GM12878 (cell line): ENCODE data around the gene NHERF2. TPM values are rescaled to one million over a fixed set of nuclear protein-coding genes. Genes with fewer than 3 reads are reported as not detected.
A peak's percentile ranks its signal among the peaks of the same experiment; 100 is the strongest.

ENCODE experiments used
- BCLAF1 ChIP-seq: fragments of 450-650 bp; IDR thresholded peaks from 2 replicates; pipeline ENCODE4 v1.6.1; 2017; ENCODE audit warnings: antibody characterized with exemption, mild to moderate bottlenecking, moderate library complexity
- GATAD2B ChIP-seq: fragments of 450-650 bp; conservative IDR thresholded peaks from 2 replicates; pipeline ENCODE4 v1.6.1; 2017; ENCODE audit warnings: low read depth, mild to moderate bottlenecking, moderate library complexity
- JUNB ChIP-seq: IDR thresholded peaks from 2 replicates; pipeline ENCODE4 v1.6.1; 2016; ENCODE audit warnings: antibody characterized with exemption, mild to moderate bottlenecking
- NBN ChIP-seq: fragments of 450-650 bp; IDR thresholded peaks from 2 replicates; pipeline ENCODE4 v1.6.1; 2016
- NR2F1 ChIP-seq: fragments of 450-650 bp; conservative IDR thresholded peaks from 2 replicates; pipeline ENCODE4 v1.6.1; 2017; ENCODE audit warnings: mild to moderate bottlenecking
- STAT1 ChIP-seq: fragments of 450-650 bp; conservative IDR thresholded peaks from 2 replicates; pipeline ENCODE4 v1.6.1; 2014; ENCODE audit warnings: antibody characterized with exemption, mild to moderate bottlenecking
- TCF12 ChIP-seq: IDR thresholded peaks from 2 replicates; pipeline ENCODE4 v1.6.1; 2011; ENCODE audit warnings: low read depth, mild to moderate bottlenecking, low read length
- ZNF687 ChIP-seq: fragments of 450-650 bp; IDR thresholded peaks from 2 replicates; pipeline ENCODE4 v1.6.1; 2017; ENCODE audit warnings: mild to moderate bottlenecking, moderate library complexity
- polyA plus RNA-seq, 11 experiments: library from polyadenylated mRNA; depleted of rRNA in 4 of 11; unstranded in 6 of 11; stranded (reverse) in 5 of 11; fragments of >200 nt; fragmentation: Nextera tagmentation in 4 of 11; fragmentation: Illumina TruSeq in 1 of 11; extraction: Ambion mirVana in 4 of 11; extraction: Trizol in 1 of 11; gene quantifications; 1 replicate in 1 of 11; 2 replicates in 10 of 11; pipeline versions ENCODE4 v1.2.1 to v1.2.3, GENCODE V29; 2011 to 2016; ENCODE audit warnings: inconsistent platforms in 2 of 11, missing spikeins in 2 of 11, low read depth in 1 of 11
- total RNA-seq, 4 experiments: library from RNA; depleted of rRNA in 3 of 4; stranded (reverse); fragments of >200 nt in 3 of 4; fragmentation: Illumina TruSeq in 1 of 4; extraction: Trizol in 1 of 4; gene quantifications; 2 replicates each; pipeline versions ENCODE4 v1.2.1 to v1.2.3, GENCODE V29; 2013 to 2021

NHERF2 gene
- total and polyA plus RNA-seq, 10 of the 15 experiments (the other 5 are each of a cell fraction or from before 2014, with no cell fraction given) = 0.05 to 0.31 (median 0.08) TPM; not detected in 4

GRCh38 chr16:1981398-1981836 lies 45.3 kb upstream of the NHERF2 start, which contains the start of gene NOXO1 (continued):
- no peak for TF ChIP-seq STAT1
- TF ChIP-seq ZNF687 = no peak
- no peak for TF ChIP-seq BCLAF1
- TF ChIP-seq GATAD2B = peak; percentile 51; the same call in 1 of the 2 replicates
- no peak; the same call in 1 of the 2 replicates for TF ChIP-seq NR2F1
- 0 out of 2 replicates have a peak, but pooled peaks have one; percentile 25 for TF ChIP-seq TCF12
- no peak for TF ChIP-seq JUNB
- TF ChIP-seq NBN = 0 out of 2 replicates have a peak, but pooled peaks have one; percentile 50
- TF ChIP-seq, all 136 proteins: peak for 8
